ENCODE data around the gene GKN2. TPM values are rescaled to one million over a fixed set of nuclear protein-coding genes. Genes with fewer than 3 reads are reported as not detected.
"Not testable (repeated sequence)": the region's sequence is repeated elsewhere in the genome, so short reads cannot be mapped to it uniquely, and the experiment has no call there.

Gene GKN2
- total RNA-seq, 4 donors from 2014 or later: not detected

DNA sequence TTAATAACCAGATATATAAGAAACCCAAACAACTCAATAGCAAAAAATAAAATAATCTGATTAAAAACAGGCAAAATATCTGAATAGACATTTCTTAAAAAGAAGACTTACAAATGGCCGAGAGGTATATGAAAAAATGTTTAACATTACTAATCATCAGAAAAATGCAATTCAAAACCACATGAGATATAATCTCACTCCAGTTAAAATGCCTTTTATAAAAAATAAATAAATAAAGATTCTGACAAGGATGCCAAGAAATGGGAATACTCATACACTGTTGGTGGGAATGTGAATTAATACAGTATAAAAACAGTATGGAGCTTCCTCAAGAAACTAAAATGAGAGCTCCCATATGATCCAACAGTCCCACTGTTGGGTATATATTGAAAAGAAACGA lies 47.6 kb downstream of the GKN2 start:
- TF ChIP-seq, protein P1, sequence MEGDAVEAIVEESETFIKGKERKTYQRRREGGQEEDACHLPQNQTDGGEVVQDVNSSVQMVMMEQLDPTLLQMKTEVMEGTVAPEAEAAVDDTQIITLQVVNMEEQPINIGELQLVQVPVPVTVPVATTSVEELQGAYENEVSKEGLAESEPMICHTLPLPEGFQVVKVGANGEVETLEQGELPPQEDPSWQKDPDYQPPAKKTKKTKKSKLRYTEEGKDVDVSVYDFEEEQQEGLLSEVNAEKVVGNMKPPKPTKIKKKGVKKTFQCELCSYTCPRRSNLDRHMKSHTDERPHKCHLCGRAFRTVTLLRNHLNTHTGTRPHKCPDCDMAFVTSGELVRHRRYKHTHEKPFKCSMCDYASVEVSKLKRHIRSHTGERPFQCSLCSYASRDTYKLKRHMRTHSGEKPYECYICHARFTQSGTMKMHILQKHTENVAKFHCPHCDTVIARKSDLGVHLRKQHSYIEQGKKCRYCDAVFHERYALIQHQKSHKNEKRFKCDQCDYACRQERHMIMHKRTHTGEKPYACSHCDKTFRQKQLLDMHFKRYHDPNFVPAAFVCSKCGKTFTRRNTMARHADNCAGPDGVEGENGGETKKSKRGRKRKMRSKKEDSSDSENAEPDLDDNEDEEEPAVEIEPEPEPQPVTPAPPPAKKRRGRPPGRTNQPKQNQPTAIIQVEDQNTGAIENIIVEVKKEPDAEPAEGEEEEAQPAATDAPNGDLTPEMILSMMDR (IDR thresholded peaks at IDR 0.05): no peak
- TF ChIP-seq EP300 (IDR thresholded peaks at IDR 0.05) (no peak), POLR2A (IDR thresholded peaks at IDR 0.05) (no peak), POLR2AphosphoS5 (IDR thresholded peaks at IDR 0.05) (no peak)
- WGBS, 2 donors (ENCODE audit: low coverage in 1 of 2): 72 to 81% methylated on average over 2 of the region's 2 CpGs
- Histone ChIP-seq H3K4me1 (peaks cover 3 to 23% (median 7%) of the 10 kb centered on the region in 3 donors), H3K9me3 (peaks cover 0 to 27% (median 0%) of the 10 kb centered on the region in 3 donors), H3K27me3 (no peaks in the 10 kb centered on the region), H3K36me3 (no peaks in the 10 kb centered on the region), H3K4me3 (no peak overlapping the region), H3K27ac (no peak overlapping the region)
- ATAC-seq: no peak

DNA sequence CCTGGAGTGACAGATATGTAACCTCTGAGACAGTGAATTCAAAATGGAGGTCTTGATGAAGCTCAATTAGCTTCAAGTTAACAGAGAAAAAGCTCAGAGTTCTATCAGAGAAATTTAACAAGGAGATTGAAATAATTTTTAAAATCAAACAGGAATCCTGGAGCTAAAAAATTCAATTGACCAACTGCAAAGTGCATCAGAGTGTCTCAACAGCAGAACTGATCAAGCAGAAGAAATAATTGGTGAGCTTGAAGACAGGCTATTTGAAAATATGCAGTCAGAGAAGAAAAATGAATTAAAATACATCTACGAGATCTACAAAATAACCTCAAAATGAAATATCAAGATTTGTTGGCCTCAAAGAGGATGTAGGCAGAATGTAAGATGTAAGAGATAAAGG lies 51.1 kb downstream of the GKN2 start:
- WGBS, 2 donors (ENCODE audit: low coverage in 1 of 2): 83 to 88% methylated on average over 1 of the region's 1 CpG
- TF ChIP-seq POLR2A (IDR thresholded peaks at IDR 0.05) (no peak), EP300 (IDR thresholded peaks at IDR 0.05) (no peak), POLR2AphosphoS5 (IDR thresholded peaks at IDR 0.05) (no peak)
- TF ChIP-seq, protein P1 (IDR thresholded peaks at IDR 0.05): no peak

GRCh38 chr2:68901199-68901514 lies 51.5 kb downstream of the GKN2 start:
- TF ChIP-seq POLR2A (IDR thresholded peaks at IDR 0.05) (no peak), POLR2AphosphoS5 (IDR thresholded peaks at IDR 0.05) (no peak), EP300 (IDR thresholded peaks at IDR 0.05) (no peak)
- TF ChIP-seq, protein P1 (IDR thresholded peaks at IDR 0.05): no peak
- no peaks in the 10 kb centered on the region for H3K27me3 ChIP-seq
- H3K4me1 ChIP-seq: no peaks in the 10 kb centered on the region
- H3K36me3 ChIP-seq: no peaks in the 10 kb centered on the region
- H3K4me3 ChIP-seq: no peak overlapping the region
- H3K9me3 ChIP-seq: peaks cover 0 to 27% (median 0%) of the 10 kb centered on the region in 3 donors
- no peak overlapping the region for H3K27ac ChIP-seq
- ATAC-seq: no peak
- 69 to 87% methylated on average over 3 to 4 of the region's 4 CpGs for WGBS, 2 donors (ENCODE audit: low coverage in 1 of 2)

More for the DNA sequence above, 51.1 kb downstream of the GKN2 start:
- Histone ChIP-seq H3K4me1 (no peaks in the 10 kb centered on the region), H3K27ac (no peak overlapping the region), H3K9me3 (peaks cover 0 to 27% (median 0%) of the 10 kb centered on the region in 3 donors), H3K36me3 (no peaks in the 10 kb centered on the region), H3K27me3 (no peaks in the 10 kb centered on the region), H3K4me3 (no peak overlapping the region)
- ATAC-seq: no peak

- no peak overlapping the region for H3K4me3 ChIP-seq
- no peak for TF ChIP-seq POLR2A (IDR thresholded peaks at IDR 0.05)
- TF ChIP-seq, protein P1 (IDR thresholded peaks at IDR 0.05): no peak
- no peak for TF ChIP-seq POLR2AphosphoS5 (IDR thresholded peaks at IDR 0.05)
- no peak for TF ChIP-seq EP300 (IDR thresholded peaks at IDR 0.05)
- no peaks in the 10 kb centered on the region for H3K36me3 ChIP-seq
- H3K27me3 ChIP-seq: no peaks in the 10 kb centered on the region
- H3K4me1 ChIP-seq: no peaks in the 10 kb centered on the region
- ATAC-seq: no peak
- peaks cover 0 to 27% (median 0%) of the 10 kb centered on the region in 3 donors for H3K9me3 ChIP-seq
- 85 to 92% methylated on average over 2 to 5 of the region's 5 CpGs for WGBS, 2 donors (ENCODE audit: low coverage in 1 of 2)
- no peak overlapping the region for H3K27ac ChIP-seq
These were observed 52.0 kb downstream of the GKN2 start for GRCh38 chr2:68900496-68901198.

DNA sequence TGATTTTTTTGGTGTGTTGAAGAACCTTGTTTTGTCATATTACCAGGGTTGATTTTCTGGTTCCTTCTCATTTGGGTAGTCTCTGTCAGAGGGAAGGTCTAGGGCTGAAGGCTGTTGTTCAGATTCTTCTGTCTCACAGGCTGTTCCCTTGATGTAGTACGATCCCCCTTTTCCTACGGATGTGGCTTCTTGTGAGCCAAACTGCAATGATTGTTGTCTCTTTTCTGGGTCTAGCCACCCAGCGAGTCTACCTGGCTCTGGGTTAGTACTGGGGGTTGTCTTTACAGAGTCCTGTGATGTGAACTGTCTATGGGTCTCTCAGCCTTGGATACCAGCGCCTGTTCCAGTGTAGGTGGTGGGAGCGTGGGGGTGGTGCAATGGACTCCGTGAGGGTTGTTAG lies 56.7 kb downstream of the GKN2 start:
- not testable (repeated sequence) for H3K27ac ChIP-seq, H3K36me3 ChIP-seq, ATAC-seq, H3K4me1 ChIP-seq, H3K9me3 ChIP-seq, H3K27me3 ChIP-seq, H3K4me3 ChIP-seq
- WGBS, 2 donors (ENCODE audit: low coverage in 1 of 2): no CpG with 5 or more reads among the region's 6 CpGs

Other genes starting within 250 kb of the GKN2 start
- gene ARHGAP25, start 218.1 kb downstream of the GKN2 start, total RNA-seq: 1 to 10 TPM; 2.2 to 7.3 (median 4.4) TPM
- under 1 TPM in 1 of 4 donors, not detected in 3; 0.19 TPM for gene BMP10, start 81.5 kb downstream of the GKN2 start, total RNA-seq
- 1 to 10 TPM in 1 of 4 donors, under 1 TPM in 1, not detected in 2; 0.62 to 4.7 TPM for gene GKN1, start 21.7 kb upstream of the GKN2 start, total RNA-seq
- 100 to 1,000 TPM in 2 of 4 donors, 10 to 100 TPM in 2; 52.8 to 116 (median 98.9) TPM for gene ANTXR1, start 60.3 kb upstream of the GKN2 start, total RNA-seq

All from gastroesophageal sphincter (tissue), 4 donors.